ENCODE results near the gene MLH3.

The MLH3 gene

GRCh38 chr14:74965486-74966153 lies 85.6 kb downstream of the MLH3 start:
- no peak for DNase-seq (ENCODE audit: low read depth in 2 of 2)

GRCh38 chr14:74964787-74965485 lies 86.3 kb downstream of the MLH3 start:
- DNase-seq (ENCODE audit: low read depth in 2 of 2) = no peak
